Type B pancreatic cell (in vitro differentiated cells): ENCODE data around the gene DOCK10. TPM values are rescaled to one million over a fixed set of nuclear protein-coding genes. Genes with fewer than 3 reads are reported as not detected.

Experiments used
- DNase-seq: peaks from one replicate; pipeline ENCODE4 v3.0.0; 2021; ENCODE audit warnings: mixed read lengths; ENCODE audit not compliant: unreplicated experiment; ENCODE audit errors: extremely low spot score
- H3K27ac Mint-ChIP-seq: 2 replicates; pipeline ENCODE4 v1.8.0; 2021; ENCODE audit warnings: mild to moderate bottlenecking, mixed read lengths
- H3K27me3 Mint-ChIP-seq: 2 replicates; pipeline ENCODE4 v1.8.0; 2021; ENCODE audit warnings: mixed read lengths
- H3K36me3 Mint-ChIP-seq: 2 replicates; pipeline ENCODE4 v1.8.0; 2021; ENCODE audit warnings: mixed read lengths
- H3K4me1 Mint-ChIP-seq: one replicate; pipeline ENCODE4 v1.8.0; 2021; ENCODE audit warnings: mixed read lengths; ENCODE audit not compliant: unreplicated experiment
- H3K4me3 Mint-ChIP-seq: 2 replicates; pipeline ENCODE4 v1.8.0; 2021; ENCODE audit warnings: mild to moderate bottlenecking, mixed read lengths
- H3K9me3 Mint-ChIP-seq: 2 replicates; pipeline ENCODE4 v1.8.0; 2021; ENCODE audit warnings: mixed read lengths
- total RNA-seq: library from RNA; stranded (reverse); gene quantifications from 2 replicates; pipeline ENCODE4 v1.2.1, GENCODE V29; 2021; ENCODE audit warnings: low replicate concordance
- TF ChIP-seq, protein P1 (sequence below): fragments of 200-600 bp; sonication (generic); conservative IDR thresholded peaks from 2 replicates; pipeline ENCODE4 v1.5.0; 2021; ENCODE audit warnings: antibody characterized with exemption, mild to moderate bottlenecking

The DOCK10 gene
- total RNA-seq, 1 donor from 2014 or later, result 3.5 TPM

DNA sequence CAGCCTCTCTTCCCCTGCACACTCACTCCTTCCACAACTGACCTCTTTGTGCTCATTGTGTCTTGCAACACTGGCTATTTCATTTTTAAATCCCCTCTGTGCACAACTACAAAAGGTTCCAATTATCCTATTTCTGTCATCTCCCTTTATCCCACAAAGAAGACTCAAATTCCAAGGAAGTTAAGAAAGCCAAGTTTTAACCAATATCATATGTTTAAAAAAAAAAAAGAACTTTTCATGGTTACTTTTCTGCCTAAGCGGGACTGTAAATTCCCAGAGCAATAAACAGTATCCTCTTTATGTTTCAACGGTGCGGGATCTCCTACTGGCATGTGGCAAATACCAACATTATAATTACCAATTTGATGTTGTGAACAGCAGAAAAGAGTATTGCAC, 83.8 kb downstream of the DOCK10 start:
- H3K4me1 Mint-ChIP-seq, result peaks cover 21% of the 10 kb centered on the region
- TF ChIP-seq, protein P1, sequence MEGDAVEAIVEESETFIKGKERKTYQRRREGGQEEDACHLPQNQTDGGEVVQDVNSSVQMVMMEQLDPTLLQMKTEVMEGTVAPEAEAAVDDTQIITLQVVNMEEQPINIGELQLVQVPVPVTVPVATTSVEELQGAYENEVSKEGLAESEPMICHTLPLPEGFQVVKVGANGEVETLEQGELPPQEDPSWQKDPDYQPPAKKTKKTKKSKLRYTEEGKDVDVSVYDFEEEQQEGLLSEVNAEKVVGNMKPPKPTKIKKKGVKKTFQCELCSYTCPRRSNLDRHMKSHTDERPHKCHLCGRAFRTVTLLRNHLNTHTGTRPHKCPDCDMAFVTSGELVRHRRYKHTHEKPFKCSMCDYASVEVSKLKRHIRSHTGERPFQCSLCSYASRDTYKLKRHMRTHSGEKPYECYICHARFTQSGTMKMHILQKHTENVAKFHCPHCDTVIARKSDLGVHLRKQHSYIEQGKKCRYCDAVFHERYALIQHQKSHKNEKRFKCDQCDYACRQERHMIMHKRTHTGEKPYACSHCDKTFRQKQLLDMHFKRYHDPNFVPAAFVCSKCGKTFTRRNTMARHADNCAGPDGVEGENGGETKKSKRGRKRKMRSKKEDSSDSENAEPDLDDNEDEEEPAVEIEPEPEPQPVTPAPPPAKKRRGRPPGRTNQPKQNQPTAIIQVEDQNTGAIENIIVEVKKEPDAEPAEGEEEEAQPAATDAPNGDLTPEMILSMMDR, result no peak
- no peak for DNase-seq
- H3K4me3 Mint-ChIP-seq, result no peak overlapping the region
- peaks cover 3% of the 10 kb centered on the region for H3K27me3 Mint-ChIP-seq
- no peaks in the 10 kb centered on the region for H3K9me3 Mint-ChIP-seq
- no peaks in the 10 kb centered on the region for H3K36me3 Mint-ChIP-seq
- peak overlapping the region; percentile 2 for H3K27ac Mint-ChIP-seq

- TF ChIP-seq, protein P1, result no peak
- Mint-ChIP-seq H3K4me1 (peaks cover 21% of the 10 kb centered on the region), H3K9me3 (no peaks in the 10 kb centered on the region), H3K4me3 (no peak overlapping the region), H3K27me3 (peaks cover 3% of the 10 kb centered on the region), H3K27ac (peak overlapping the region; percentile 2), H3K36me3 (no peaks in the 10 kb centered on the region)
- no peak for DNase-seq
Measured at GRCh38 chr2:224957540-224958461, 84.5 kb downstream of the DOCK10 start.

- TF ChIP-seq, protein P1, result no peak
- no peaks in the 10 kb centered on the region for H3K9me3 Mint-ChIP-seq
- H3K4me1 Mint-ChIP-seq, result peaks cover 21% of the 10 kb centered on the region
- peaks cover 3% of the 10 kb centered on the region for H3K27me3 Mint-ChIP-seq
- no peak overlapping the region for H3K27ac Mint-ChIP-seq
- DNase-seq, result no peak
- H3K36me3 Mint-ChIP-seq, result no peaks in the 10 kb centered on the region
- H3K4me3 Mint-ChIP-seq, result no peak overlapping the region
Measured at GRCh38 chr2:224956706-224957105, 85.6 kb downstream of the DOCK10 start.

DNA sequence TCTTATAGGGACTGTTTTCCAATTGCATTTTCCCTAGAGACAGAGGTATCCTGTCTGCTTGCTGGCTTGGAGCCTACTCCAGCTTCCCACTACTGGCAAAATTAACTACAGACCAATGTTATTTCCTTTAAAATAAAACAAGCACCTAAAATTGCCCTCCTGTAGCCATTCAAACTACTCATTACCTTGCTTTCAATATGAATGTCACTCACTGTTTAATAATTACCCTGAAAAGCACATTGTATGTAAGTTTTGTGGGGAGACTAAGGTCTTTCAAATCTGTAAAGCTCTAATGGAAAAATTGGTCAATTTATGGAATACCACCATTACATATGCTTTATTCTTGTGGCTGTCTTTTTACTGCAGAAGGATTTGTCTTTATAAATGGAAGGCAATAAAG, 87.3 kb downstream of the DOCK10 start:
- H3K9me3 Mint-ChIP-seq, result no peaks in the 10 kb centered on the region
- no peak overlapping the region for H3K4me3 Mint-ChIP-seq
- H3K27me3 Mint-ChIP-seq, result peaks cover 3% of the 10 kb centered on the region
- TF ChIP-seq, protein P1, result no peak
- H3K36me3 Mint-ChIP-seq, result no peaks in the 10 kb centered on the region
- no peak overlapping the region for H3K27ac Mint-ChIP-seq
- no peak for DNase-seq
- H3K4me1 Mint-ChIP-seq, result peaks cover 21% of the 10 kb centered on the region

DNA sequence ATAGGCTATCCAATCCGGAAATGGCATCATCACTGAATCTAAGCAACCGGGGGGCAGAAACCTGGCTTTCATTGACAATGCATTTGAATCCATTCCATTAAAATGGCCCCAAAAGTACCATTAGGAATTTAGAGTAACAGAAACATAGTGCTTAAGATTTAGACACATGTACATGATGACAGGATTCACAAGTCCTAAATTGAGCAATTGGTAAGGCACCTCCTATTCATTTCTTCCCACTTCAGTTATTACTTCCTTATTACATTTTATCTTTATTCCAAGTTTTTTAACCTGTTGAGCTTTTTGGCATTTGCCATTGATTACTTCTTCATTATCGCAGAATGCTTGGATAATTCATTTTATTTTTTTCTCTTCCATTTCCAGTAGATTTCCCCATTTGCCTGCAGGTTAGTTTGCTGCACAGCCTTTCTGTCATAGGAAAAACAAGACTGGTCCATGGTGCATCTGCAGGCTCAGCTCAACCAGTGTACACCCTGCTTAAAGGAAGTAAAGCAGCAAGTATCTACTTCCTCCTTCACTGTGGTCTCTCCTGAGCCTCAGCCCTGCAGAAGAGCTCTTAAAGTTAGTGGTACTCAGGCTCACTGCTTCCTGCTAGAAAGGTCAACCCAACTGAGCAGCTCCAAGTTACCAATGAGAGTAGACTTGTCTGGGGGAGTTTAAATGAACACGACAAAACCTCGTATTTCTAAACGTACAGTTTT, 89.2 kb downstream of the DOCK10 start:
- Mint-ChIP-seq H3K9me3 (no peaks in the 10 kb centered on the region), H3K27me3 (peaks cover 3% of the 10 kb centered on the region), H3K4me1 (peaks cover 10% of the 10 kb centered on the region), H3K27ac (no peak overlapping the region), H3K36me3 (no peaks in the 10 kb centered on the region), H3K4me3 (no peak overlapping the region)
- TF ChIP-seq, protein P1, result no peak
- no peak for DNase-seq
